ENCODE results near the gene PLAU. TPM values are rescaled to one million over a fixed set of nuclear protein-coding genes. Genes with fewer than 3 reads are reported as not detected.

Gene PLAU
- total RNA-seq, 1 donor from 2014 or later = 7.6 TPM

GRCh38 chr10:73908853-73909539 is 1.9 kb upstream of the PLAU start:
- peaks cover 12% of the 10 kb centered on the region for H3K4me1 ChIP-seq
- H4K20me1 ChIP-seq (ENCODE audit: low read depth) = no peaks in the 10 kb centered on the region
- H3K36me3 ChIP-seq = no peaks in the 10 kb centered on the region
- H3K36me3 Mint-ChIP-seq = no peaks in the 10 kb centered on the region
- TF ChIP-seq EZH2 (IDR thresholded peaks at IDR 0.05) (no peak), EZH2phosphoT487 (IDR thresholded peaks at IDR 0.05) (no peak)
- TF ChIP-seq, protein P1, sequence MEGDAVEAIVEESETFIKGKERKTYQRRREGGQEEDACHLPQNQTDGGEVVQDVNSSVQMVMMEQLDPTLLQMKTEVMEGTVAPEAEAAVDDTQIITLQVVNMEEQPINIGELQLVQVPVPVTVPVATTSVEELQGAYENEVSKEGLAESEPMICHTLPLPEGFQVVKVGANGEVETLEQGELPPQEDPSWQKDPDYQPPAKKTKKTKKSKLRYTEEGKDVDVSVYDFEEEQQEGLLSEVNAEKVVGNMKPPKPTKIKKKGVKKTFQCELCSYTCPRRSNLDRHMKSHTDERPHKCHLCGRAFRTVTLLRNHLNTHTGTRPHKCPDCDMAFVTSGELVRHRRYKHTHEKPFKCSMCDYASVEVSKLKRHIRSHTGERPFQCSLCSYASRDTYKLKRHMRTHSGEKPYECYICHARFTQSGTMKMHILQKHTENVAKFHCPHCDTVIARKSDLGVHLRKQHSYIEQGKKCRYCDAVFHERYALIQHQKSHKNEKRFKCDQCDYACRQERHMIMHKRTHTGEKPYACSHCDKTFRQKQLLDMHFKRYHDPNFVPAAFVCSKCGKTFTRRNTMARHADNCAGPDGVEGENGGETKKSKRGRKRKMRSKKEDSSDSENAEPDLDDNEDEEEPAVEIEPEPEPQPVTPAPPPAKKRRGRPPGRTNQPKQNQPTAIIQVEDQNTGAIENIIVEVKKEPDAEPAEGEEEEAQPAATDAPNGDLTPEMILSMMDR (IDR thresholded peaks at IDR 0.05) = no peak
- peaks cover 30% of the 10 kb centered on the region for H3F3A ChIP-seq (ENCODE audit: low read depth)
- peaks cover 54% of the 10 kb centered on the region for H3K4me1 Mint-ChIP-seq
- H3K27ac Mint-ChIP-seq = peak overlapping the region; percentile 37
- no peaks in the 10 kb centered on the region for H3K9me3 Mint-ChIP-seq
- H3K27me3 ChIP-seq = peaks cover 35% of the 10 kb centered on the region
- H3K9ac ChIP-seq = no peak overlapping the region
- no peak overlapping the region for H3K4me3 ChIP-seq
- DNase-seq (ENCODE audit: low spot score) = no peak
- no peak overlapping the region for H3K27ac ChIP-seq
- peaks cover 28% of the 10 kb centered on the region for H3K27me3 Mint-ChIP-seq (ENCODE audit: insufficient read depth, low read depth)
- no peak overlapping the region for H3K4me3 Mint-ChIP-seq
- no peaks in the 10 kb centered on the region for H3K79me2 ChIP-seq (ENCODE audit: low read depth)
- H3K9me3 ChIP-seq (ENCODE audit: low read depth) = no peaks in the 10 kb centered on the region
- H2AFZ ChIP-seq (replicated peaks) = peak overlapping the region; percentile 8
- H3K4me2 ChIP-seq = no peak overlapping the region

DNA sequence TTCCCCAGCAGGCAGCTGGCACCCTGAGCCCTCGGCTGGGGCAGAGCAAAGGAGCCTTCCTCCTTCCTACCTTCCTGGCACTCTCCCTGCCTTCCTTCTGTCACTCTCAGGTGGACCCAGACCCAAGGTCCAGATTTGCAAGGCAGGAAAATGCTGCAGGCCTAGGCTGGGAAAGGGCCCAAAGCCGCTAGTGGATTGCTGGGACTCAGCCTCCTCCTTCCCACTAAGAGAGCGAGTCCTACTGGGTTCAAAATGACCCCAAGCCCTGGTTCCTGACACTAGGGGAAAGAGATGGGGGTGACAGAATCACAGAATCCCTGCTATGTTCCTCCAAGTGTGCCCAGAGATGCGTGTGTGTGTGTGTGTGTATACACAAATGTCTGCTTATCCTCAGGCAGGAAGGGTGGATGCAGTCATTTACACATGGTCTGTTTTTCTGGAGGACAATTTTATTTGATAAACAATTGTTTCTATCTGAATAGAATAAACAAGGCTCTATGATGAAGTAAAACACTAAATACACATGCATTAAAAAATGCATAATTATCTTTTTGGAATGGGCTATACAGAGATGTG is 1.3 kb upstream of the PLAU start:
- H3K27me3 ChIP-seq = peaks cover 35% of the 10 kb centered on the region
- no peak overlapping the region for H3K27ac ChIP-seq
- H3K9me3 ChIP-seq (ENCODE audit: low read depth) = no peaks in the 10 kb centered on the region
- peak overlapping the region; percentile 8 for H2AFZ ChIP-seq (replicated peaks)
- peaks cover 54% of the 10 kb centered on the region for H3K4me1 Mint-ChIP-seq
- H4K20me1 ChIP-seq (ENCODE audit: low read depth) = no peaks in the 10 kb centered on the region
- no peaks in the 10 kb centered on the region for H3K79me2 ChIP-seq (ENCODE audit: low read depth)
- H3K27me3 Mint-ChIP-seq (ENCODE audit: insufficient read depth, low read depth) = peaks cover 30% of the 10 kb centered on the region
- no peak overlapping the region for H3K4me3 ChIP-seq
- H3K36me3 ChIP-seq = no peaks in the 10 kb centered on the region
- H3K4me2 ChIP-seq = peak overlapping the region; percentile 82
- peak overlapping the region; percentile 94 for H3K4me3 Mint-ChIP-seq
- no peak overlapping the region for H3K27ac Mint-ChIP-seq
- H3K36me3 Mint-ChIP-seq = no peaks in the 10 kb centered on the region
- no peaks in the 10 kb centered on the region for H3K9me3 Mint-ChIP-seq
- no peak for DNase-seq (ENCODE audit: low spot score)
- TF ChIP-seq EZH2 (IDR thresholded peaks at IDR 0.05) (no peak), EZH2phosphoT487 (IDR thresholded peaks at IDR 0.05) (no peak)
- TF ChIP-seq, protein P1 (IDR thresholded peaks at IDR 0.05) = no peak
- H3F3A ChIP-seq (ENCODE audit: low read depth) = peaks cover 30% of the 10 kb centered on the region
- H3K4me1 ChIP-seq = peaks cover 12% of the 10 kb centered on the region
- no peak overlapping the region for H3K9ac ChIP-seq

- Mint-ChIP-seq H3K27me3 (ENCODE audit: insufficient read depth, low read depth) (peaks cover 34% of the 10 kb centered on the region), H3K27ac (peak overlapping the region; percentile 62), H3K4me3 (peak overlapping the region; percentile 94), H3K36me3 (no peaks in the 10 kb centered on the region), H3K4me1 (peaks cover 53% of the 10 kb centered on the region), H3K9me3 (no peaks in the 10 kb centered on the region)
- no peaks in the 10 kb centered on the region for H3K36me3 ChIP-seq
- peaks cover 12% of the 10 kb centered on the region for H3K4me1 ChIP-seq
- no peak overlapping the region for H3K9ac ChIP-seq
- H3K79me2 ChIP-seq (ENCODE audit: low read depth) = no peaks in the 10 kb centered on the region
- no peaks in the 10 kb centered on the region for H4K20me1 ChIP-seq (ENCODE audit: low read depth)
- H3K9me3 ChIP-seq (ENCODE audit: low read depth) = no peaks in the 10 kb centered on the region
- H3K4me3 ChIP-seq = peak overlapping the region; percentile 79
- peaks cover 35% of the 10 kb centered on the region for H3K27me3 ChIP-seq
- peaks cover 29% of the 10 kb centered on the region for H3F3A ChIP-seq (ENCODE audit: low read depth)
- peak overlapping the region; percentile 82 for H3K4me2 ChIP-seq
- no peak overlapping the region for H3K27ac ChIP-seq
- no peak for TF ChIP-seq EZH2 (IDR thresholded peaks at IDR 0.05)
- TF ChIP-seq, protein P1 (IDR thresholded peaks at IDR 0.05) = peak; percentile 20
- peak overlapping the region; percentile 99 for H2AFZ ChIP-seq (replicated peaks)
- peak; percentile 58 for DNase-seq (ENCODE audit: low spot score)
Observed at GRCh38 chr10:73910401-73910763, 550 bp upstream of the PLAU start.
